NB4 (cell line): Measurements from ENCODE around the gene FZD7.

Source experiments
- CTCF ChIP-seq: IDR thresholded peaks from one replicate; pipeline ENCODE4 v1.5.1; 2012; ENCODE audit warnings: low read depth, low read length
- MAX ChIP-seq: IDR thresholded peaks from 2 replicates; pipeline ENCODE4 v1.6.1; 2011; ENCODE audit warnings: low read depth, low read length
- POLR2A ChIP-seq: IDR thresholded peaks from 2 replicates; pipeline ENCODE4 v1.6.1; 2011; ENCODE audit warnings: mild to moderate bottlenecking; ENCODE audit not compliant: insufficient read length; ENCODE audit errors: extremely low read depth

GRCh38 chr2:202067589-202067988 is 33.9 kb downstream of the FZD7 start:
- TF ChIP-seq MAX (no peak), POLR2A (no peak), CTCF (no peak)
